ENCODE measurements around the gene CFAP97D2.
"Not testable (repeated sequence)": the region's sequence is repeated elsewhere in the genome, so short reads cannot be mapped to it uniquely, and the experiment has no call there.

The CFAP97D2 gene

GRCh38 chr13:114158869-114159666, 20.0 kb upstream of the CFAP97D2 start:
- not testable (repeated sequence) for DNase-seq

- no peak for DNase-seq
These were observed 18.0 kb upstream of the CFAP97D2 start for GRCh38 chr13:114161028-114161556.

GRCh38 chr13:114161644-114162532, 17.2 kb upstream of the CFAP97D2 start:
- peak; percentile 45 for DNase-seq

- DNase-seq: no peak
These were observed 16.5 kb upstream of the CFAP97D2 start for GRCh38 chr13:114162533-114162922.

GRCh38 chr13:114164053-114164452, 15.0 kb upstream of the CFAP97D2 start:
- no peak for DNase-seq

- no peak for DNase-seq
These were observed 14.2 kb upstream of the CFAP97D2 start for GRCh38 chr13:114164681-114165429.

- no peak for DNase-seq
These were observed 12.5 kb upstream of the CFAP97D2 start for GRCh38 chr13:114166381-114167131.

GRCh38 chr13:114167426-114167825, 11.6 kb upstream of the CFAP97D2 start:
- DNase-seq: no peak

GRCh38 chr13:114167885-114168284, 11.2 kb upstream of the CFAP97D2 start:
- no peak for DNase-seq

GRCh38 chr13:114173272-114173671, 5.8 kb upstream of the CFAP97D2 start:
- DNase-seq: no peak

- DNase-seq: no peak
These were observed 5.3 kb upstream of the CFAP97D2 start for GRCh38 chr13:114173745-114174144.

- no peak for DNase-seq
These were observed 4.5 kb upstream of the CFAP97D2 start for GRCh38 chr13:114174529-114174961.

GRCh38 chr13:114176359-114176902, 2.6 kb upstream of the CFAP97D2 start:
- DNase-seq: not testable (repeated sequence)

GRCh38 chr13:114177245-114178010, 1.6 kb upstream of the CFAP97D2 start:
- DNase-seq: no peak

GRCh38 chr13:114185182-114185971, 6.3 kb downstream of the CFAP97D2 start:
- no peak for DNase-seq

GRCh38 chr13:114194853-114195252, 15.8 kb downstream of the CFAP97D2 start:
- no peak for DNase-seq

GRCh38 chr13:114196629-114197028, 17.6 kb downstream of the CFAP97D2 start:
- no peak for DNase-seq

GRCh38 chr13:114198556-114198955, 19.5 kb downstream of the CFAP97D2 start:
- no peak for DNase-seq

GRCh38 chr13:114199526-114199925, 20.5 kb downstream of the CFAP97D2 start:
- not testable (repeated sequence) for DNase-seq

GRCh38 chr13:114199954-114200353, 20.9 kb downstream of the CFAP97D2 start:
- peak; percentile 49 for DNase-seq
